VCaP (cell line): ENCODE results near the gene CNOT3.

Experiments used
- H3K27ac ChIP-seq: fragments of 450-650 bp; 2 replicates; pipeline ENCODE4 v1.5.1; 2017
- CTCF ChIP-seq: fragments of 450-650 bp; conservative IDR thresholded peaks from 2 replicates; pipeline ENCODE4 v1.5.1; 2017; ENCODE audit warnings: mild to moderate bottlenecking, moderate library complexity

The CNOT3 gene

DNA sequence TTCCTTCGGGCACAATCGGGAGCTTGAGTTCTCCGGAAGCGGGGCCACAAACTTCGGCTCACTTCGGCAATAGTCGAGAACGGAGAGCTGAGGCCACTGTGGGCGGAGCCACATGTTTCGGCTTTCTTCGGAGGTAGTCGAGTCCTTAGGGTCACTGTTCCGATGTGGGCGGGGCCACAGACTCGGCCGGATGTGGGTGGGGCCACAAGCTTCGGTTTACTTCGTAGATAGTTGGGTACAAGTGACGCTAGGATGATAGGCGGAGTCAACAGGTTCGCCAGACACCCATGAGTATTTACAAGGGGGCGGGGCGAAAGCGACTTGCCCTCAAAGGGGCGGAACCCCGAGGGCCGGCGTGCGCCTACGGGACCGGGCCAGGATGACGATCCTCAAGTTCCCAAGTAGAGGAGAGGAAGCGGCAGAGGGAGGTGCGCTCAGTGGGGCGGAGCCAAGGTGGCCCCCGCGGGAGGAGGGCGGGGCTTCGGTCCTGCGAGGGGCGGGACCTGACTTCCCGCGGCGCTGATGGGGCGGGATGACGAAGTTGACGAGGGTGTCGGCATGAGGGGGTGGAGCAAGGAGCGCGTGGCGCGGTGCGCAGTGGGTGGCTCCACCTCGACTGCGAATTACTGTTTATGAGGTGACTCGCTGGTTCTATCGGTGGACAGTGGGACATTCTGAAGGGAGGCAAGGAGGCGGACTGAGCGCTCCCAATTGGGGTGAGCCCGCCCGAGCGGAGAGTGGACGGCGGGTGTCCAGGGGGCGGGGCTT, 52.4 kb downstream of the CNOT3 start:
- TF ChIP-seq CTCF, result no peak
- H3K27ac ChIP-seq, result peak overlapping the region; percentile 97

DNA sequence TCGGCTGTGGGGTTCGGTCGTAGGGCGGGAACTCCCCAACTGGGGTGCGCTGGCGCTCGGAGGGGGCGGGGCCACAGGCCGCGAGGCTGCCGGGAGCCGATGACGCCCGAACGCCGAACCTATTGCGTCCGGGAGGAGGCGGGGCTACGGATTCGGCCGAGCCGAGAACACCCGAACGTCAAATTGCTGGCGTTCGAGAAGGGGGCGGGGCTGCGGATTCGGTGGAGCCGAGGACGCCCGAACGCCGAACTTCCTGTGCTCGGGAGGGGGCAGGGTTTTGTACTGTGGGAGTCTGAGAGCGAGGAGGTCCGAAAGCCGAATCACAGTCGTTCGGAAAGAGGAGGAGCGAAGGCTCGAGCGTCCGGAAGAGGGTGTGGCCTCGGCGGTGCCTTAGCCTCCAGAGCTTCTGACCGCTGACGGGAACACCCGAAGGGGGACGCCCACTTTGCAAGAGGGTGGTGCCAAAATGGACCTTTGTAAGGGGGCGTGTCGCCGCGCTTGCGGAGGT, 53.0 kb downstream of the CNOT3 start:
- no peak for TF ChIP-seq CTCF
- H3K27ac ChIP-seq, result peak overlapping the region; percentile 97

GRCh38 chr19:54191011-54191810, 53.6 kb downstream of the CNOT3 start, which contains the start of gene TSEN34:
TSS of gene TSEN34 (plus strand) at chr19:54191308. CDS start at chr19:54191365, 57 bp downstream.
- no peak for TF ChIP-seq CTCF
- H3K27ac ChIP-seq, result peak within 1 kb of the TSS; percentile 97

DNA sequence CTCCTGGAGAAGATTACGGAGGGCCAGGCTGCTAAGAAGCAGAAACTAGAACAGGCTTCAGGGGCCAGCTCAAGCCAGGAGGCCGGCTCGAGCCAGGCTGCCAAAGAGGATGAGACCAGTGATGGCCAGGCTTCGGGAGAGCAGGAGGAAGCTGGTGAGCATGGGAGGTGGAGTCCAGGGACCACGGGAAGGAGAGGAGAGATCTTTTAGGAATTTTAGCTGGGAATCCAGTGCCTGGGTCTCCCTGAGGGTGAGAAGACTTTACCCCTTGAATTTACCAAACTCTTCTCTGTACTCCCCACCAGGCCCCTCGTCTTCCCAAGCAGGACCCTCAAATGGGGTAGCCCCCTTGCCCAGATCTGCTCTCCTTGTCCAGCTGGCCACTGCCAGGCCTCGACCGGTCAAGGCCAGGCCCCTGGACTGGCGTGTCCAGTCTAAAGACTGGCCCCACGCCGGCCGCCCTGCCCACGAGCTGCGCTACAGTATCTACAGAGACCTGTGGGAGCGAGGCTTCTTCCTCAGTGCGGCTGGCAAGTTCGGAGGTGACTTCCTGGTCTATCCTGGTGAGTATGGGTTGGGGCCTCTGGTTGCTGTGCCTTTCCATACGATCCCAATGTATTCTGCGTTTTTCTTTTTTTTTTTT, 54.4 kb downstream of the CNOT3 start:
- no peak for TF ChIP-seq CTCF
- peak overlapping the region; percentile 97 for H3K27ac ChIP-seq

DNA sequence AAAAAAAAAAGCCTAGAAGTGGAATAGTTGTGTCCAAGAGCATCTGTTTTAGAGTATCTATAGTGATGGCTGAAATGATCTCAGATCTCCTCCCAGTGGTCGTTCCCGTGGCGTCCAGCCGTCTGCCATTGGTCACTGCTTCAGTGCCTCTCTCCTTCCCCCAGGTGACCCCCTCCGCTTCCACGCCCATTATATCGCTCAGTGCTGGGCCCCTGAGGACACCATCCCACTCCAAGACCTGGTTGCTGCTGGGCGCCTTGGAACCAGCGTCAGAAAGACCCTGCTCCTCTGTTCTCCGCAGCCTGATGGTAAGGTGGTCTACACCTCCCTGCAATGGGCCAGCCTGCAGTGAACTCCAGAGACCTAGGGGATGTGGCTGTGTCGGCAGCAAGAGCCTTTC, 55.4 kb downstream of the CNOT3 start:
- no peak for TF ChIP-seq CTCF
- peak overlapping the region; percentile 97 for H3K27ac ChIP-seq

DNA sequence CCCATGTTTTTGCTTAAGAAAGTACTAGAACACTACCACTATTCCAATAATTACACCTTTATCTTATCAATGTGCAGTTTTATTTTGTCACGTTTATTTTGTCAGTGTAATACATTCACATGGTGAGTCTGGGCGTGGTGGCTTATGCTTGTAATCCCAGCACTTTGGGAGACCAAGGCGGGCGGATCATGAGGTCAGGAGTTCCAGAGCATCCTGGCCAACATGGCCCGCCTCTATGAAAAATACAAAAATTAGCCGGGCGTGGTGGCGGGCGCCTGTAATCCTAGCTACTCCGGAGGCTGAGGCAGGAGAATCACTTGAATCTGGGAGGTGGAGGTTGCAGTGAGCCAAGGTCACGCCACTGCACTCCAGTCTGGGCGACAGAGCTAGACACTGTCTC, 56.9 kb downstream of the CNOT3 start:
- 0 out of 2 replicates have a peak overlapping the region, but pooled peaks have one; percentile 9 for H3K27ac ChIP-seq

GRCh38 chr19:54196536-54196935, 59.0 kb downstream of the CNOT3 start:
- TF ChIP-seq CTCF, result no peak

More at GRCh38 chr19:54196536-54196935, 59.0 kb downstream of the CNOT3 start:
- H3K27ac ChIP-seq, result no peak overlapping the region
